ENCODE results near the gene DYNLT4. TPM values are rescaled to one million over a fixed set of nuclear protein-coding genes. Genes with fewer than 3 reads are reported as not detected.

Gene DYNLT4
- total RNA-seq, 5 donors from 2014 or later (not counting 1 experiment from before 2014, with no cell fraction given): 0.36 to 4.3 (median 2.3) TPM; not detected in 1

DNA sequence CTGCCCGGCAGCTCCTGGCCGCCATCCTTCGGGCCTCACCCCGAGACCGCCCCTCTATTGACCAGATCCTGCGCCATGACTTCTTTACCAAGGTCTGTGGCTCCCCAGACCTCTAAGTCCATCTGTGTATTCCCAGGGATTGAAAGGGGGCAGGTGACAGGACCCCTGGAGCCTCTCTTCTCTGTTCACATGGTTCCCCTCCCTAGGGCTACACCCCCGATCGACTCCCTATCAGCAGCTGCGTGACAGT is 4.2 kb downstream of the DYNLT4 start:
- ChIA-PET POLR2A (interaction anchor here in 1 of 2 donors (3.5 kb wide), 1 partner anchor 15 kb away, joined by 40 read pairs; no protein-coding TSS in a partner anchor), CTCF (no interaction called here)

DNA sequence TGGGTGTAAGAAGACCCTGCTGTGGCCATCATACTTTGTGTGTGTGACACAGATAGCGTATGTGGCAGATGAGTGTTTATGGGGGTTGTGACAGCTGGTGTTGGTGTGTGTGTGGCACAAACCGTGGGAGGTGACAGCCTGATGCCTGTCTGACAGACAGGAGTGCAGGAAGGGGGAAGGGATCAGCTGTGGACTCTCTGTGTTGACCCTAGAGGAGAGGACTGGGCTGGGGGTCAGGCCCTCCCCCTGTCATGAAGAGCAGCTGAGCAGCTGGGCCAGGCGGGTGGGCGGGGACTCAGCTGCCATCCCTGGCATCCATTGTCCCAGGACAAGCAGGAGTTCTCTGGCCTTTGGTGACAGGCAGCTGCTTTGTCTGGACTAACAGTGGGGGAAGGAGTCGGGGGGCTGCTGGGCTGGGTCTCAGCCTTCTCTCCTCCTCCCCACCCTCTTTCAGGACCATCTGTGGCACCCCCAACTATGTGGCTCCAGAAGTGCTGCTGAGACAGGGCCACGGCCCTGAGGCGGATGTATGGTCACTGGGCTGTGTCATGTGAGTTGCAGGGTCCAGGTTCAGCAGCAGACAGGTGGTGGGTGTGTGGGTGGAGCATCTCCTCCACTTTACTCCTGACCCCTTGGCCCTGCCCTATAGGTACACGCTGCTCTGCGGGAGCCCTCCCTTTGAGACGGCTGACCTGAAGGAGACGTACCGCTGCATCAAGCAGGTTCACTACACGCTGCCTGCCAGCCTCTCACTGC is 4.7 kb downstream of the DYNLT4 start:
- no peaks in the 10 kb centered on the region for H3K27me3 Mint-ChIP-seq
- H3K27me3 ChIP-seq (replicated peaks in 1 of 2; ENCODE audit: control insufficient read depth in 2 of 2, extremely low read depth in 1 of 2, insufficient read depth in 2 of 2, low read length in 1 of 2): no peaks in the 10 kb centered on the region
- H3K9me3 Mint-ChIP-seq: no peaks in the 10 kb centered on the region
- DNase-seq: no peak
- CTCF ChIA-PET: interaction anchor here in 1 of 2 donors (0.6 kb wide), 1 partner anchor 501 kb away, joined by 5 read pairs; no protein-coding TSS in a partner anchor
- peaks cover 16 to 50% of the 10 kb centered on the region in 2 donors for H3K36me3 ChIP-seq (ENCODE audit: control insufficient read depth in 2 of 2, extremely low read depth in 1 of 2, insufficient read depth in 1 of 2, low read length in 1 of 2)
- peaks cover 52 to 71% (median 61%) of the 10 kb centered on the region in 3 donors for H3K4me1 Mint-ChIP-seq
- POLR2A ChIA-PET: interaction anchor here in 1 of 2 donors (3.5 kb wide), 1 partner anchor 16 kb away, joined by 40 read pairs; no protein-coding TSS in a partner anchor
- peaks cover 27 to 64% of the 10 kb centered on the region in 2 experiments for H3K4me1 ChIP-seq (ENCODE audit: control insufficient read depth in 1 of 2, extremely low read depth in 1 of 2, insufficient read depth in 2 of 2, low read length in 2 of 2)
- H3K9me3 ChIP-seq: no peaks in the 10 kb centered on the region
- no peak for ATAC-seq (replicated peaks in 1 of 4)
- H3K36me3 Mint-ChIP-seq: peaks cover 42% of the 10 kb centered on the region
- WGBS (ENCODE audit: insufficient coverage): 60% methylated on average over 8 of the region's 13 CpGs
- peak overlapping the region; percentile 63 for H3K27ac ChIP-seq (ENCODE audit: low read length)
- peak overlapping the region; percentile 71 to 97 for H3K4me3 ChIP-seq (ENCODE audit: control insufficient read depth in 1 of 2, extremely low read depth in 1 of 2, low read length in 1 of 2)
- H3K27ac Mint-ChIP-seq: peak overlapping the region; percentile 92 to 93
- H3K4me3 Mint-ChIP-seq: peak overlapping the region; percentile 83 to 98 (median 92)

More for the DNA sequence above, 4.2 kb downstream of the DYNLT4 start:
- peaks cover 57 to 76% (median 66%) of the 10 kb centered on the region in 3 donors for H3K4me1 Mint-ChIP-seq
- peaks cover 42% of the 10 kb centered on the region for H3K36me3 Mint-ChIP-seq
- H3K27ac Mint-ChIP-seq: peak overlapping the region; percentile 92 to 93
- H3K9me3 ChIP-seq: no peaks in the 10 kb centered on the region
- no peak for DNase-seq
- no peak overlapping the region for H3K4me3 ChIP-seq (ENCODE audit: control insufficient read depth in 1 of 2, extremely low read depth in 1 of 2, low read length in 1 of 2)
- no peaks in the 10 kb centered on the region for H3K27me3 ChIP-seq (replicated peaks in 1 of 2; ENCODE audit: control insufficient read depth in 2 of 2, extremely low read depth in 1 of 2, insufficient read depth in 2 of 2, low read length in 1 of 2)
- H3K4me1 ChIP-seq (ENCODE audit: control insufficient read depth in 1 of 2, extremely low read depth in 1 of 2, insufficient read depth in 2 of 2, low read length in 2 of 2): peaks cover 32 to 69% of the 10 kb centered on the region in 2 experiments
- no peaks in the 10 kb centered on the region for H3K9me3 Mint-ChIP-seq
- no peaks in the 10 kb centered on the region for H3K27me3 Mint-ChIP-seq
- peaks cover 16 to 50% of the 10 kb centered on the region in 2 donors for H3K36me3 ChIP-seq (ENCODE audit: control insufficient read depth in 2 of 2, extremely low read depth in 1 of 2, insufficient read depth in 1 of 2, low read length in 1 of 2)
- ATAC-seq (replicated peaks in 1 of 4): no peak
- WGBS (ENCODE audit: insufficient coverage): 94% methylated on average over 8 of the region's 9 CpGs
- peak overlapping the region; percentile 83 to 98 (median 92) for H3K4me3 Mint-ChIP-seq
- peak overlapping the region; percentile 63 for H3K27ac ChIP-seq (ENCODE audit: low read length)

DNA sequence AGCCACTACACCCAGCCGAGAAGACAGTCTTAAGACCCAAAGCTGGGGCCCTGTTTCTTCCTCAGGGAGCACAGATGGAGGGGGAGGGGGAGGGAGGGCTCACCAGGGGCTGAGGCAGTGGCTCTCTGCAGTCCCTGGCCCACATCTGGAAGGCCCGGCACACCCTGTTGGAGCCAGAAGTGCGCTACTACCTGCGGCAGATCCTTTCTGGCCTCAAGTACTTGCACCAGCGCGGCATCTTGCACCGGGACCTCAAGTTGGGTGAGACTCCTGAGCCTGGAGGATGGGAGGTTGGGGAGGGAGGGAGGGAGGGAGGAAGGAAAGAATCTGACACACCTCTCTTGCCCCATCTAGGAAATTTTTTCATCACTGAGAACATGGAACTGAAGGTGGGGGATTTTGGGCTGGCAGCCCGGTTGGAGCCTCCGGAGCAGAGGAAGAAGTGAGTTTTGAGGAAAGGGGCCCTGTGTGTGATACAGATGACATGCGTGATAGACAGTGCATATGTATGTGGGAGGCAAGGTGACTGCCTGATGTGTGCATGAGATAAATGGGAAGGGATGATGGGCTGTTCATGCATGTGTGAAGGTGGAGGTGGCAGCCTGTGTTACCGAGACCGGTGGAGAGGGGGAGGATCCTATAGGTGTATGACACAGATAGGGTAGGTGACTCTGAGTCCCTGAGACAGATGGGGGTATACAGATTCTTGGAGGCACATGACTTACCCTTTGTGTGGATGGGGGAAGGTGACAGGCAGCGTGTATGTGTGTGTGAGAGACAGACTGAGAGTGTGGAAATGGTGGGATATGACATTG is 5.5 kb downstream of the DYNLT4 start:
- Histone ChIP-seq H3K27ac (ENCODE audit: low read length) (peak overlapping the region; percentile 63), H3K36me3 (ENCODE audit: control insufficient read depth in 2 of 2, extremely low read depth in 1 of 2, insufficient read depth in 1 of 2, low read length in 1 of 2) (peaks cover 16 to 44% of the 10 kb centered on the region in 2 donors), H3K27me3 (replicated peaks in 1 of 2; ENCODE audit: control insufficient read depth in 2 of 2, extremely low read depth in 1 of 2, insufficient read depth in 2 of 2, low read length in 1 of 2) (no peaks in the 10 kb centered on the region), H3K4me1 (ENCODE audit: control insufficient read depth in 1 of 2, extremely low read depth in 1 of 2, insufficient read depth in 2 of 2, low read length in 2 of 2) (peaks cover 19 to 56% of the 10 kb centered on the region in 2 experiments), H3K4me3 (ENCODE audit: control insufficient read depth in 1 of 2, extremely low read depth in 1 of 2, low read length in 1 of 2) (peak overlapping the region; percentile 81 to 97), H3K9me3 (no peaks in the 10 kb centered on the region)
- Mint-ChIP-seq H3K27me3 (no peaks in the 10 kb centered on the region), H3K27ac (peak overlapping the region; percentile 93 to 97), H3K4me1 (peaks cover 44 to 63% (median 53%) of the 10 kb centered on the region in 3 donors), H3K4me3 (peak overlapping the region; percentile 83 to 98 (median 92)), H3K9me3 (no peaks in the 10 kb centered on the region), H3K36me3 (peaks cover 36% of the 10 kb centered on the region)
- POLR2A ChIA-PET: interaction anchor here (0.7 to 3.5 kb wide), 6 partner anchors 7 to 502 kb away, joined by 3 to 40 read pairs (median 13); partner anchors contain the start of gene BTBD19 (in 1 of the 2)
- peak in 5 of 35 experiments; percentile 23 to 56 (median 37) for DNase-seq
- CTCF ChIA-PET: interaction anchor here in 1 of 2 donors (0.6 to 1.8 kb wide), 2 partner anchors 8 to 502 kb away, joined by 5 to 17 read pairs; partner anchors contain the start of gene BTBD19
- WGBS (ENCODE audit: insufficient coverage): 15% methylated on average over 12 of the region's 13 CpGs
- no peak for ATAC-seq (replicated peaks in 1 of 4)

DNA sequence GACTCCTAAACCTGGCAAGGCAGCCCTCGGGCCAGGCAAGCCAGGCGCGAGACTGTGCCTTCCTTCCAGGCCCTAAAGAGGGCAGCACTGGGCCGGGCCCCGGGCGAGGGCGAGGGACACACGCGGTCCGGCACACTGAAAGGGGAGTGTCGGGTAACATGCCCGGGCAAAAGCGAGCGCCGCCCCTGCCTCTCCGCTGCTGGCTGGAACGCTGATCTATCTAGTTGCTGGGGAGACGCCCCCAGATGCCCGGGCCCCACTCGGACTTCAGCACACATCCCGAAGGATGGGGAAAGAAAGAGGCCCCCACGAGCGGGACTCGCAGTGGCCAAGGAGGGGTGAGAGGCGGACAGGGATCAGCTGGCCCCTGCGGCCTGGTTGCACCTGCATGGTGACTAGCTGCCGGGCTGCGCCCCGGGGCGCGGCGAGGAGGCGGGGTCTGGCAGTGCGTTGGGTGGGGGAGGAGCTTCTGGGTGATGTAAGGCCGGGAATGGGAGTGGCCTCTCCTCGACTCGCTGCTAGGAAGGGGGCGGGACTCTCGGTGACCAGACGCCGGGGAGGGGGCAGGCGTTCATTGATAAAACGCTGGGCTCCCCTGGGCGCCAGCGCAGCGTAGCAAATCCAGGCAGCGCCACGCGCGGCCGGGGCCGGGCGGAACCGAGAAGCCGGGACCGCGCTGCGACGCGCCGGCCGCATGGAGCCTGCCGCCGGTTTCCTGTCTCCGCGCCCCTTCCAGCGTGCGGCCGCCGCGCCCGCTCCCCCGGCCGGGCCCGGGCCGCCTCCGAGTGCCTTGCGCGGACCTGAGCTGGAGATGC is 7.2 kb downstream of the DYNLT4 start, which contains the start of gene PLK3:
PLK3 (plus strand) TSS at position 608 of the 815 bp plus-strand sequence; CDS start at position 695, 87 bp downstream.
- 0% methylated on average over 71 of the region's 79 CpGs for WGBS (ENCODE audit: insufficient coverage)

DNA sequence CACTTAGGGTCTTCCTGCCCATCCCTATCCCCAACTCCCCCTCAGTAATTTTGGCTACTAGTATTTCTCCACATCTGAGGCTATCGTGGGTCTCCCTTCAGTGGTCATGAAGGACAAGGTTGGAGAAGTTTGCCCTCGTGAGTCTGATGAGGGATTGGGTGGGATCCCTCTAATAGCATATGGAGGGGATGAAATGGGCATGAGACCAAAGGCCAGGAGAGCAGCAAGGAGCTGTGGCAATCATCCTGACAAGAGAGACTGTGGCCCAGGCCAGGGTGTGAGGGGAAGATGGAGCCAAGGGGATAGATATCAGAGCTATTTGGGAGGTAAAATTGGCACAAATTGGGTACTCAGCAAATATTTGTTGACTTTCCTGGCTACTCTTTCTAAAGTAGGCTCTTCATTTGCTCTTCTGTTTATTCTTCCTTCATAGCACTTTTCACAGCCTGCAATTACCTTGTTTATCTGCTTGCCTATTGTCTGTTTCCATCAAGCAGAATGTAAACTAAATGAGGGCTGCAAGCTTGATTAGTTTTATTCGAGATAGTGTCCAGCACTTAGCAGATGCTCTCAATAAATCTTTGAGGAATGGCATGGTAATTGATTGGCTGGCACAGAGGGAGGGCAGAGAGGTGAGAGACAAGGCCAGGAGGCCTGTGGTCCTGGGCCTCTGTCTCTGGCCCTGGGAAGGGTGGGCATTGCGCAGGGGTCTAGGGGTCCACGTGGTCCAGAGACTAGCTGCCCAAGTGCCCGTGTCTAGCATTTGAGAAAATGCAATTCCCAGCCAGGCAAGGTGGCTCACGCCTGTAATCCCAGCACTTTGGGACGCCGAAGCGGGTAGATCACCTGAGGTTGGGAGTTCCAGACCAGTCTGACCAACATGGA is 8.4 kb downstream of the DYNLT4 start:
- Mint-ChIP-seq H3K9me3 (no peaks in the 10 kb centered on the region), H3K27me3 (no peaks in the 10 kb centered on the region), H3K4me1 (peaks cover 27 to 43% (median 32%) of the 10 kb centered on the region in 3 donors), H3K36me3 (peaks cover 20% of the 10 kb centered on the region), H3K27ac (peak overlapping the region; percentile 54 to 99), H3K4me3 (peak overlapping the region in 1 of 3 donors; percentile 83)
- H3K9me3 ChIP-seq: no peaks in the 10 kb centered on the region
- H3K36me3 ChIP-seq (ENCODE audit: control insufficient read depth in 2 of 2, extremely low read depth in 1 of 2, insufficient read depth in 1 of 2, low read length in 1 of 2): peaks cover under 1 to 18% of the 10 kb centered on the region in 2 donors
- ATAC-seq (replicated peaks in 1 of 4) (no peak), DNase-seq (no peak)
- no peaks in the 10 kb centered on the region for H3K27me3 ChIP-seq (replicated peaks in 1 of 2; ENCODE audit: control insufficient read depth in 2 of 2, extremely low read depth in 1 of 2, insufficient read depth in 2 of 2, low read length in 1 of 2)
- H3K4me3 ChIP-seq (ENCODE audit: control insufficient read depth in 1 of 2, extremely low read depth in 1 of 2, low read length in 1 of 2): no peak overlapping the region
- ChIA-PET POLR2A (interaction anchor here in 1 of 2 donors (0.9 to 2.7 kb wide), 2 partner anchors 10 to 20 kb away, joined by 3 to 22 read pairs; partner anchors contain the start of gene BTBD19), CTCF (no interaction called here)
- peaks cover 10 to 34% of the 10 kb centered on the region in 2 experiments for H3K4me1 ChIP-seq (ENCODE audit: control insufficient read depth in 1 of 2, extremely low read depth in 1 of 2, insufficient read depth in 2 of 2, low read length in 2 of 2)
- peak overlapping the region; percentile 44 for H3K27ac ChIP-seq (ENCODE audit: low read length)
- WGBS (ENCODE audit: insufficient coverage): 98% methylated on average over 8 of the region's 10 CpGs

More for the DNA sequence above, 7.2 kb downstream of the DYNLT4 start, which contains the start of gene PLK3:
- Histone ChIP-seq H3K36me3 (ENCODE audit: control insufficient read depth in 2 of 2, extremely low read depth in 1 of 2, insufficient read depth in 1 of 2, low read length in 1 of 2) (peaks cover 9 to 30% of the 10 kb centered on the region in 2 donors), H3K4me1 (ENCODE audit: control insufficient read depth in 1 of 2, extremely low read depth in 1 of 2, insufficient read depth in 2 of 2, low read length in 2 of 2) (peaks cover 15 to 44% of the 10 kb centered on the region in 2 experiments), H3K9me3 (no peaks in the 10 kb centered on the region), H3K4me3 (ENCODE audit: control insufficient read depth in 1 of 2, extremely low read depth in 1 of 2, low read length in 1 of 2) (peak within 1 kb of the TSS; percentile 81 to 97), H3K27ac (ENCODE audit: low read length) (peak within 1 kb of the TSS; percentile 87), H3K27me3 (replicated peaks in 1 of 2; ENCODE audit: control insufficient read depth in 2 of 2, extremely low read depth in 1 of 2, insufficient read depth in 2 of 2, low read length in 1 of 2) (no peaks in the 10 kb centered on the region)
- Mint-ChIP-seq H3K27ac (peak within 1 kb of the TSS; percentile 99 to 100), H3K4me1 (peaks cover 36 to 54% (median 42%) of the 10 kb centered on the region in 3 donors), H3K9me3 (no peaks in the 10 kb centered on the region), H3K4me3 (peak within 1 kb of the TSS; percentile 83 to 98 (median 92)), H3K36me3 (peaks cover 30% of the 10 kb centered on the region), H3K27me3 (no peaks in the 10 kb centered on the region)
- ChIA-PET CTCF (interaction anchor here in 1 of 2 donors (0.6 to 1.8 kb wide), 18 partner anchors 8 to 1228 kb away, joined by 3 to 25 read pairs (median 4); partner anchors contain the start of genes BEST4, BTBD19, EIF2B3 and RNU5D-1), POLR2A (interaction anchor here (0.6 to 3.5 kb wide), 28 partner anchors 9 to 722 kb away, joined by 3 to 48 read pairs (median 5); partner anchors contain the start of genes BTBD19 (in 2 of the 2), EIF2B3 (in 1 of the 2), MMACHC (in 1 of the 2) and MUTYH (in 1 of the 2))
- peak; percentile 97 to 99 (median 98) for DNase-seq
- peak; percentile 81 to 88 (median 86) for ATAC-seq (replicated peaks in 1 of 4)
